COR-L47 (cell line): ENCODE results near the gene AFMID.
A peak's percentile ranks its signal among the peaks of the same experiment; 100 is the strongest.
"Not testable (repeated sequence)": the region's sequence is repeated elsewhere in the genome, so short reads cannot be mapped to it uniquely, and the experiment has no call there.

Experiments
- DNase-seq: peaks from one replicate; lab custom pipeline; 2025; lab: John Stamatoyannopoulos, UW

The AFMID gene, protein sequence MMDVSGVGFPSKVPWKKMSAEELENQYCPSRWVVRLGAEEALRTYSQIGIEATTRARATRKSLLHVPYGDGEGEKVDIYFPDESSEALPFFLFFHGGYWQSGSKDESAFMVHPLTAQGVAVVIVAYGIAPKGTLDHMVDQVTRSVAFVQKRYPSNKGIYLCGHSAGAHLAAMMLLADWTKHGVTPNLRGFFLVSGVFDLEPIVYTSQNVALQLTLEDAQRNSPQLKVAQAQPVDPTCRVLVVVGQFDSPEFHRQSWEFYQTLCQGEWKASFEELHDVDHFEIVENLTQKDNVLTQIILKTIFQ

DNA sequence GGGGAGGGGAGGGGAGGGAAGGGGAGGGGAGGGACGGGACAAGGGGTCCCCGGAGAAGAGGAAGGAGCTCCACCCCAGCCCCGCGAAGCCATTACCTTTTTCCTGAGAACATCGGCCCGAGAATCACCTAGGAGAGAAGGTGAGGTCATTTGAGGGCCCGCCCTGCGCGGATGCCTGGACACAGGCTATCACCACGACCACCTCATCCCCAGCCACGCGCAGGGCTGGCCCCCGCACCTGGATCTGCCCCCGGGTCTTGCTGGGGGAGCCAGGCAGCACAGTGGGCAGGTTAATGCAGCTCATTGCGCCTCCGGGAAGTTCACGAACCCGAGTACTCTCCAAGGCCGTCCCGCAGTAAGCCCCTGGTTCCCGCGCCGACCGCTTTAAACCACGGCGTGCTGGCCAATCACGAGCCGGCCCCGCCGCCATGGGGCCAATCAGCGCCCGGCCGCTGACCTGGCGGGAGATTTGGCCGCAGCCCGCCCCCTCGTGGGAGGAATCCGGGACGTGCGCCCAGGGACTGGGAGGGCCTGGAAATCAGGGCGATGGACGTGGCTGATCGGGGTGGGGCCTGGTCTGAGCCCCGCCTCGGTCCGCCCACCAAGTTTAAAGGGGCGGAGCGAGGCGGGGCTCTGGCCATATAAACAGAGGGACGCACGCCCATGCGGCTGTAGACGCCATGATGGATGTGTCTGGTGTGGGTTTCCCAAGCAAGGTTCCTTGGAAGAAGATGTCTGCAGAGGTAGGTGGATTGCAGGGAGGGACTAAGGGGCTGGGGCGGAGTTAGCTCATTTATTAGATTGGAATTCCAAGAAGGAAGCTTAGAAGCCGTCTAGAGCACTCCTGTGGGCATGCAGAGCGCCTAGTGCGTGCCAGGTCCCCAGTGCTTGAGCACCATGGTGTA lies at the start of gene AFMID, which contains the start of gene TK1:
AFMID (plus strand) TSS at position 671 of the 904 bp plus-strand sequence; CDS start at position 680, 9 bp downstream.
TK1 (minus strand) TSS at position 361 of the 904 bp plus-strand sequence; CDS start at position 303, 58 bp downstream.
- peak; percentile 92 for DNase-seq

- no peak for DNase-seq
Measured at GRCh38 chr17:78137392-78138203, 49.6 kb upstream of the AFMID start.

DNA sequence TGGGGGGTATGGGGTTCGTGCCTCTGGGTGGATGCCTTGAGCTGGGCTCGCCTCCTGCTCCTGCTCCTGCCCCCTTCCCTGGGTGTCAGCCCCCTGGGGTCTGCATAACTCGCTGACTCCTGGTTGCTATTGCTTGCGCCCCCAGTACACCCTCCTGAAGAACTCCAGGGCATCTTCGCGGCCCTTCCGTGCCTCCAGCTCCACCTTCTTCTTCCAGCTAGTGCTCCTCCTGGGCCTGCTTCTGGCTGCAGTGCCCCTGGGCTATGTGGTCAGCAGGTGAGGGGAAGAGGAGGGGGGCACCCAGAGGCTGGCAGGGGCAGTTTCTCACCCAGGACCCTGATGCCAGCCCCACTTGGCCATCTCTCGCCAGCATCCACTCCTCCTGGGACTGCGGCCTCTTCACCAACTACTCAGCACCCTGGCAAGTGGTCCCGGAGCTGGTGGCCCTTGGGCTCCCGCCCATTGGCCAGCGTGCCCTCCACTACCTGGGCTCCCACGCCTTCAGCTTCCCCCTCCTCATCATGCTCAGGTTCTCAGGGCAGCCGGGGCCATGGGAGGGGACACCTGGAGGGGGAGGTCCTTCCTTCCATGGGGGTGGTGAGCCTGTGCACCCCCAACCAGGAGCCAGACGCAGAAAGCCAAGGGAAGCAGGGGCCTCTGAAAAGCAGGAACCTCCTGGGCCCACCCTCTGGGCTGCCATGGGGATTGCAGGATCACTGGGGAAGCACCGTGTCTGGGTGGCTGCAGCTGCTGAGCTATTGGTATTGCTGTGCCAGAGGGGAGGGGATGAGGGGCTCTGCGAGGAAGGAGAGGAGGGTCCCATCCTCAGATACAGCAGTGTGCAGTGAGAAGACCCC lies 48.7 kb upstream of the AFMID start:
- DNase-seq: no peak

DNA sequence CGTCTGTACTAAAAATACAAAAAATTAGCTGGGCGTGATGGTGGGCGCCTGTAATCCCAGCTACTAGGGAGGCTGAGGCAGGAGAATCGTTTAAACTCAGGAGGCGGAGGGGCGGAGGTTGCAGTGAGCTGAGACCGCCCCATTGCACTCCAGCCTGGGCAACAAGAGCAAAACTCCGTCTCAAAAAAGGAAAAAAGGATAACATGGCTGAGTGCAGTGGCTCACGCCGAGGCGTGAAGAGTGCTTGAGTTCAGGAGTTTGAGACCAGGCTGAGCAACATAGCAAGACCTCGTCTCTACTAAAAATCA lies 47.3 kb upstream of the AFMID start:
- not testable (repeated sequence) for DNase-seq

GRCh38 chr17:78140169-78141051 lies 46.8 kb upstream of the AFMID start:
- no peak for DNase-seq

DNA sequence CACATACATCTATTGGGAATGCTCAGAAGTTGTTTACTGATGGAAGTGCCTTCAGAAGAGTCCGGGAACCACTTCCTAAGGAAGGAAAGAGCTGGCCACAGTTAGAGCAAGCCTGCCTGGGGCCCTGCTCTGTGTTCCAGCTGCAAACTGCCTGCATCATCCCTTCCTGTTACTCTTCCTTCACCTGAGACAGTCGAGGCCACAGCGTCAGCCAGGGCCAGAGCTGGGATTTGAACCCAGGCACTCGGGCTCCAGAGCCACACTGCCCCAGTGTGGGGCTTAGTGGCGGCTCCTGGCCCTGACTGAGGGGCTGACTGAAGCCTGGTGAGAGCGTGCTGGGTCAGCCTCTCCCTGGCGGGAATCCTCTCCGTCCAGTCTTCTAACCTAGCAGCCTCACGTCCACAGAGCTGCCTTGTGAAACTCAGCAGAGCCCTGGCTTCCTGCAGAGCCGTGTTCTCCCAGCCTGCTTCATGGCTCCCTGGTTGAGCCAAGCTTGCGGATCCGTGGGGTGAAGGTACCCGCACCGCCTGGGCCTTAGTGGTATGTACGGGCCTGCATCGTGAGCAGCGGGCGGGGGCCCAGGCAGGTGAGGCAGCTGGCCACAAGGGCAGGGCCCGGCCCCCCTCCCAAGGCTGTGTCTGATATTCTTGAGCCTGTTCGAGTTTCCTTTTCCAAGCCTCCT lies 45.6 kb upstream of the AFMID start:
- DNase-seq: no peak

DNA sequence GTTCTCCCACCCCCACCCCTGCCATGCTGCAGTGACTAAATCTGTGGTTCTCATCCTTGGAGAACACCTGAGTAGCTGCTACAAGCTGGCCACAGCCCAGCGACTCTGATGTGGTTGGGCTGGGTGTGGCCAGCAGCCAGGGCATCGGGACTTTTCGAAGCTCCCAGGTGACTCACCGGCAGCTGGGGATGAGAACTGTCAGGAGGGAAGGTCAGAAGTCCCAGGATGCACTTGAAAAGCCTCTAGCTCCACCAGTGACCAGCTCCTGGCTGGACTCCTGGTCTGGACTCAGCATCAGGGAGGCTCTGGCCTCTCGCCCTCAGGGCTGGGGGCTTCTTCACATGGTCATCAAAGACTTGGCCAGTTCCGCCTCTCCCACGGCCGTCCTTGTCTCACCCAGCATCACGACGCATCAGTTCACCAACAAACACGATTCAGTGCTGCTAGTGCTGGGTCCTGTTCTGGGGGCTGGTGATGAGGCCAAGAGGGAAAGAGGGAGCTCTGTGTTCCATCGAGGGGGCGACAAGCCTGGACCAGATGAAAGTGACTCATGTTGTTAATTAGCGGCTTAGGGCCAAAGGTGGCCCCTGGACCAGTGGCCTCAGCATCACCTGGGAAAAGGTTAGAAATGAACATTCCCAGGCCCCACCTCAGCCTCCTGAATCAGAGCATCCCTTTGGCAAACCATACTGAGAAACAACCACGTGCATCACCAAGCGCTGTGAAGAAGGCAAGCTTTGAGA lies 44.9 kb upstream of the AFMID start:
- no peak for DNase-seq

- no peak for DNase-seq
Measured at GRCh38 chr17:78143214-78144146, 43.7 kb upstream of the AFMID start.

DNA sequence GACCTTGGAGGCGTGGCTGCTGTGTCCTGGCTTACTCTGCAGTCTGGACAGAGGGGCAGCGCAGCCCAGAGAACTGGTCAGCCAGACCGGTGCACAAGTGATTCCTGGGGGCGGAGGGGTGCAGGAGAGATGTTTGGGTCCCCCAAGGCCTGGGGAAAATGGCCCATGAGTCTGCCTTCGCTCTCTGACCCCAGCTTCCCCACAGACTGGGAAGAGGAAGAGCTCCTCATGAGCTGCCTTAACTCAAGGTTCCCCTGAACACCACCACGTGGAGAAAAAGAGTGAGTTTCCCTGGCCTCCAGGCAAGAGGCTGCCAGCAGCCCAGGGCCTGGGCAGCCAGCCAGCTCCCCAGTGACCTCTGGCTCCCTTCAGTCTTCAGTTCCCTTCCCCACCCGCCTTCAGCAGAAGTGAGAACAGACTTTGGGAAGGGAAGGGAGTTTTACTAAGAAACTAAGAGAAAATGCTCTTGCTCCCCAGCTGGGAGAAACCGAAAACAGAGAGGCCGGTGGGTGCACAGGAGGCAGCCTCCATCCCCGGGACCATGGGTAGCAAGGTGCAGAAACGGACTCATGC lies 42.9 kb upstream of the AFMID start:
- peak; percentile 43 for DNase-seq

- DNase-seq: no peak
Measured at GRCh38 chr17:78144736-78145641, 42.2 kb upstream of the AFMID start.

- no peak for DNase-seq
Measured at GRCh38 chr17:78146471-78146869, 40.7 kb upstream of the AFMID start.

DNA sequence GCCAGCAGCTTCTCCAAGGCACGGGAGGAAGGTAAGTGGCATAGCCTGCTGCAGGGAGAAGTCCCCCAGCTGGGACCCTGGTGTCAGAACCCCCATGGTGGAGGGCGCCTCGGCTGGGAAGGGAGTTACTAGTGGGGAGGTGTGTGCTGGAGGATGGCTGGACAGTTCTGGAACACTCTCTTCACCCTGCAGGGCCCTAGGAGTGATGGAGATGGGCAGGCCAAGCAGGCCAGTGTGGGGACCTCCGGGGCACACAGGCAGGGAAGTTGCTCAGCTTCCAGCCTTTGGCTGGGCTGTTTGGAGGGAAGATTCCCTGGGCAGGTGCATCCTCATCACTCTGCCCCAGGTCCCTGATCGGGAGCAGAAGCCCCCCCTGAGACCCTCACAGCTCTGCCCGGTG lies 40.3 kb upstream of the AFMID start:
- DNase-seq: no peak

- DNase-seq: no peak
Measured at GRCh38 chr17:78147315-78147998, 39.7 kb upstream of the AFMID start.

DNA sequence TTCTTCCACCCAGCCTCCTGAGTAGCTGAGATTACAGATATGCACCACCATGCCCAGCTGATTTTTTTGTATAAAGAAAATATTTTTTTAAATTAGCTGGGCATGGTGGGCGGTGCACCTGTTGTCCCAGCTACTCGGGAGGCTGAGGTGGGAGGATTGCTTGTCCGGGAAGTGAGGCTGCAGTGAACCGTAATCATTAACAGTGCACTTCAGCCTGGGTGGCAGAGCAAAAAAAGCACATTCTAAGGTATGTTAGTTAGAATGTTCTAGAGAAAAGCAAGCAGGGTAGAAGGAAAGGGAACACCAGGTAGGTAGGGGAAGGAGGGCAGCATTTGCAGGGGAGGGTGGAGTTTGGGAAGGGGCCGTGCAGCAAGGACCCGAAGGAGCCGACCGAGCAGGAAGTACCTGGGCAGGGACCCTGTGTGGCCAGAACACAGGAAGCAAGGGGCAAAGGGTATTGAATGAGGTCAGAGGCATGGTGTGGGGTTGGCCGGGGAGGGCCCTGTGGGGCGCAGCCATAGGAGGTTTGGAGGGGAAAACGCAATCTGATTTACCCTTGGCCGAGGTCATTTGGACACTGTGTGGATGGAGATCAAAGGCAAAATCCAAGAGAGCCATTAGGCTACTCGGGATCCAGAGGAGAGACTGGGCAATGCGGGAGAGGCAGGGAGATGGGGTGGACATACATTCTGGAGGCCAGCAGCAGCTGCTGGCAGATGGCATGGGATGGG lies 38.7 kb upstream of the AFMID start:
- no peak for DNase-seq

- DNase-seq: no peak
Measured at GRCh38 chr17:78151514-78152008, 35.6 kb upstream of the AFMID start.
